SK-N-SH (cell line): Measurements from ENCODE around the gene KIF21B. TPM values are rescaled to one million over a fixed set of nuclear protein-coding genes. Genes with fewer than 3 reads are reported as not detected.

Experiments used
- CTCF ChIA-PET: fragments of 300-600, 350-600 bp; formaldehyde crosslinking; extraction: SDS; loops from one replicate; lab custom pipeline; 2021; lab: Yijun Ruan, JAX
- POLR2A ChIA-PET: fragments of 350-600 bp; sonication (Branson Sonifier 250); formaldehyde crosslinking; extraction: SDS; loops from one replicate; lab custom pipeline; 2020; ENCODE audit warnings: antibody characterized with exemption, inconsistent platforms; lab: Yijun Ruan, JAX
- DNase-seq: peaks from one replicate; pipeline ENCODE4 v3.0.0; 2012
- H2AFZ ChIP-seq: fragments of 200-600 bp; sonication (generic); 2 replicates; pipeline ENCODE4 v1.8.1; 2016; ENCODE audit warnings: antibody characterized with exemption, mild to moderate bottlenecking, low read depth
- H3F3A ChIP-seq: fragments of 200-600 bp; sonication (generic); replicated peaks from 2 replicates; pipeline ENCODE3; 2016; ENCODE audit warnings: antibody characterized with exemption, mild to moderate bottlenecking; ENCODE audit not compliant: insufficient read depth
- H3K27ac ChIP-seq, 2 experiments: fragments of 200-500 bp in 1 of 2; fragments of 200-600 bp in 1 of 2; sonication (Bioruptor generic) in 1 of 2; sonication (generic), shearing (Covaris generic) in 1 of 2; 2 replicates each; pipeline versions ENCODE4 v1.5.1 to v1.6.1; 2014 to 2016; ENCODE audit warnings: low read depth in 2 of 2, inconsistent platforms in 1 of 2, low read length in 1 of 2, mild to moderate bottlenecking in 1 of 2, mixed read lengths in 1 of 2
- H3K27me3 ChIP-seq: fragments of 200-600 bp; sonication (generic), shearing (Covaris generic); 2 replicates; pipeline ENCODE4 v1.6.1; 2016; ENCODE audit warnings: mixed run types; ENCODE audit not compliant: insufficient read depth
- H3K36me3 ChIP-seq, 2 experiments: fragments of 200-500 bp in 1 of 2; fragments of 200-600 bp in 1 of 2; sonication (Bioruptor generic) in 1 of 2; sonication (generic) in 1 of 2; replicated peaks in 1 of 2; 2 replicates each; pipeline versions ENCODE3 to v1.5.1; 2014 to 2016; ENCODE audit warnings: low read length in 1 of 2, mild to moderate bottlenecking in 1 of 2; ENCODE audit not compliant: insufficient read depth in 2 of 2, control insufficient read depth in 1 of 2
- H3K4me1 ChIP-seq, 2 experiments: fragments of 200-500 bp in 1 of 2; fragments of 200-600 bp in 1 of 2; sonication (Bioruptor generic) in 1 of 2; sonication (generic), shearing (Covaris generic) in 1 of 2; 2 replicates each; pipeline versions ENCODE4 v1.5.1 to v1.6.1; 2014 to 2016; ENCODE audit warnings: low read depth in 1 of 2, low read length in 1 of 2, mixed run types in 1 of 2; ENCODE audit not compliant: insufficient read depth in 2 of 2, control insufficient read depth in 1 of 2
- H3K4me2 ChIP-seq: fragments of 200-600 bp; sonication (generic), shearing (Covaris generic); 2 replicates; pipeline ENCODE4 v1.6.1; 2017; ENCODE audit warnings: mixed run types
- H3K4me3 ChIP-seq, 2 experiments: fragments of 200-500 bp in 1 of 2; fragments of 200-600 bp in 1 of 2; sonication (Bioruptor generic) in 1 of 2; sonication (generic), shearing (Covaris generic) in 1 of 2; 2 replicates each; pipeline versions ENCODE4 v1.5.1 to v1.8.1; 2014 to 2016; ENCODE audit warnings: low read depth in 2 of 2, inconsistent platforms in 1 of 2, low read length in 1 of 2, mild to moderate bottlenecking in 1 of 2, mixed read lengths in 1 of 2, moderate library complexity in 1 of 2
- H3K79me2 ChIP-seq: fragments of 200-600 bp; sonication (generic); 2 replicates; pipeline ENCODE4 v1.8.1; 2017; ENCODE audit warnings: mild to moderate bottlenecking; ENCODE audit not compliant: insufficient read depth
- H3K9ac ChIP-seq: fragments of 200-600 bp; sonication (generic); 2 replicates; pipeline ENCODE4 v1.6.1; 2017; ENCODE audit warnings: mixed run types
- H3K9me2 ChIP-seq: fragments of 200-600 bp; sonication (generic); 2 replicates; pipeline ENCODE4 v1.6.1; 2017; ENCODE audit warnings: mixed run types
- H3K9me3 ChIP-seq: fragments of 200-600 bp; sonication (generic); 2 replicates; pipeline ENCODE4 v1.6.1; 2017; ENCODE audit warnings: mixed run types, mild to moderate bottlenecking, moderate library complexity
- H4K20me1 ChIP-seq: fragments of 200-600 bp; sonication (generic); 2 replicates; pipeline ENCODE4 v1.6.1; 2017; ENCODE audit warnings: mild to moderate bottlenecking, mixed run types; ENCODE audit not compliant: insufficient read depth
- CHD2 ChIP-seq: fragments of 150-350 bp; IDR thresholded peaks from 2 replicates; pipeline ENCODE4 v1.6.1; 2018; ENCODE audit warnings: low read length; ENCODE audit not compliant: partially characterized antibody
- EP300 ChIP-seq, 2 experiments: IDR thresholded peaks; 2 replicates each; pipeline versions ENCODE4 v1.4.0 to v1.6.1; 2012; ENCODE audit warnings: borderline replicate concordance in 1 of 2, low read depth in 1 of 2, low read length in 1 of 2
- EZH2phosphoT487 ChIP-seq: fragments of 200-600 bp; sonication (generic); IDR thresholded peaks from 2 replicates; pipeline ENCODE4 v1.6.1; 2017; ENCODE audit warnings: low read depth, mixed run types, mild to moderate bottlenecking, antibody characterized with exemption, moderate library complexity, borderline replicate concordance
- FOXJ3 ChIP-seq: sonication (generic); formaldehyde crosslinking; IDR thresholded peaks from 2 replicates; pipeline ENCODE4 v1.5.1; 2020; ENCODE audit warnings: mild to moderate bottlenecking, missing genetic modification reagents
- GABPA ChIP-seq: IDR thresholded peaks from 2 replicates; pipeline ENCODE4 v1.4.0; 2012; ENCODE audit warnings: low read depth, mild to moderate bottlenecking
- JUND ChIP-seq: IDR thresholded peaks from 2 replicates; pipeline ENCODE4 v1.4.0; 2012
- MXI1 ChIP-seq: IDR thresholded peaks from 2 replicates; pipeline ENCODE4 v1.6.1; 2012; ENCODE audit warnings: mild to moderate bottlenecking, low read depth, low read length, improper control_type of control experiment
- NFIC ChIP-seq: IDR thresholded peaks from 2 replicates; pipeline ENCODE4 v1.4.0; 2012; ENCODE audit warnings: borderline replicate concordance
- NRF1 ChIP-seq: IDR thresholded peaks from 2 replicates; pipeline ENCODE4 v1.6.1; 2012; ENCODE audit warnings: low read depth, mild to moderate bottlenecking, low read length
- POLR2AphosphoS5 ChIP-seq: IDR thresholded peaks from 2 replicates; pipeline ENCODE4 v1.6.1; 2012; ENCODE audit warnings: low read depth, low read length
- RCOR1 ChIP-seq: fragments of 150-350 bp; IDR thresholded peaks from 2 replicates; pipeline ENCODE4 v1.6.1; 2017; ENCODE audit warnings: antibody characterized with exemption, low read length
- SIN3A ChIP-seq: IDR thresholded peaks from 2 replicates; pipeline ENCODE4 v1.6.1; 2012; ENCODE audit warnings: low read depth, mild to moderate bottlenecking, low read length, moderate library complexity, borderline replicate concordance
- SMC3 ChIP-seq: IDR thresholded peaks from 2 replicates; pipeline ENCODE4 v1.6.1; 2012; ENCODE audit warnings: low read depth, low read length, improper control_type of control experiment
- USF2 ChIP-seq: fragments of 150-350 bp; IDR thresholded peaks from 2 replicates; pipeline ENCODE4 v1.6.1; 2017; ENCODE audit warnings: antibody characterized with exemption, low read length, low read depth, borderline replicate concordance
- YY1 ChIP-seq: IDR thresholded peaks from 2 replicates; pipeline ENCODE4 v1.4.0; 2012; ENCODE audit warnings: low read depth, mild to moderate bottlenecking
- ZBTB33 ChIP-seq: IDR thresholded peaks from 2 replicates; pipeline ENCODE4 v1.4.0; 2012; ENCODE audit warnings: low read depth, borderline replicate concordance
- WGBS: methylation state at CpG from one replicate; pipeline ENCODE4 v1.1.6; 2017; ENCODE audit warnings: low lambda C conversion rate; 5-methylcytosine and 5-hydroxymethylcytosine counted together
- polyA plus RNA-seq, 3 experiments: library from polyadenylated mRNA; depleted of rRNA; stranded (reverse); fragments of >200 nt; gene quantifications; 2 replicates each; pipeline ENCODE4 v1.2.3, GENCODE V29; 2012
- TF ChIP-seq, protein P1 (sequence below): IDR thresholded peaks from 2 replicates; pipeline ENCODE4 v1.4.0; 2012; ENCODE audit warnings: low read depth
- TF ChIP-seq, protein P2 (sequence below): IDR thresholded peaks from 2 replicates; pipeline ENCODE4 v1.6.1; 2012; ENCODE audit warnings: mild to moderate bottlenecking, low read depth, low read length, moderate library complexity
- TF ChIP-seq, protein P3 (sequence below): IDR thresholded peaks from 2 replicates; pipeline ENCODE4 v1.4.0; 2012; ENCODE audit warnings: low read depth, borderline replicate concordance

Gene KIF21B
- polyA plus RNA-seq, 1 of the 3 experiments (the other 2 are of a cell fraction): 0.26 TPM

GRCh38 chr1:200960948-200961340 lies 62.6 kb downstream of the KIF21B start:
- Histone ChIP-seq H3F3A (no peaks in the 10 kb centered on the region), H4K20me1 (no peaks in the 10 kb centered on the region), H3K4me3 (no peak overlapping the region), H3K9me2 (no peaks in the 10 kb centered on the region), H3K4me2 (no peak overlapping the region), H3K4me1 (no peaks in the 10 kb centered on the region), H2AFZ (no peak overlapping the region), H3K79me2 (no peaks in the 10 kb centered on the region), H3K9me3 (no peaks in the 10 kb centered on the region), H3K27me3 (no peaks in the 10 kb centered on the region), H3K27ac (no peak overlapping the region), H3K36me3 (no peaks in the 10 kb centered on the region), H3K9ac (no peak overlapping the region)
- ChIA-PET CTCF (interaction anchor here (0.7 to 8.0 kb wide), 2 partner anchors 10 to 154 kb away, joined by 3 to 44 read pairs; no protein-coding TSS in a partner anchor), POLR2A (no interaction called here)
- no peak for DNase-seq
- 70% methylated on average over 4 of the region's 4 CpGs for WGBS
- TF ChIP-seq GABPA (no peak), CHD2 (no peak), JUND (no peak), FOXJ3 (CRISPR knock-in tag) (no peak), MXI1 (no peak), USF2 (no peak), NRF1 (no peak)

DNA sequence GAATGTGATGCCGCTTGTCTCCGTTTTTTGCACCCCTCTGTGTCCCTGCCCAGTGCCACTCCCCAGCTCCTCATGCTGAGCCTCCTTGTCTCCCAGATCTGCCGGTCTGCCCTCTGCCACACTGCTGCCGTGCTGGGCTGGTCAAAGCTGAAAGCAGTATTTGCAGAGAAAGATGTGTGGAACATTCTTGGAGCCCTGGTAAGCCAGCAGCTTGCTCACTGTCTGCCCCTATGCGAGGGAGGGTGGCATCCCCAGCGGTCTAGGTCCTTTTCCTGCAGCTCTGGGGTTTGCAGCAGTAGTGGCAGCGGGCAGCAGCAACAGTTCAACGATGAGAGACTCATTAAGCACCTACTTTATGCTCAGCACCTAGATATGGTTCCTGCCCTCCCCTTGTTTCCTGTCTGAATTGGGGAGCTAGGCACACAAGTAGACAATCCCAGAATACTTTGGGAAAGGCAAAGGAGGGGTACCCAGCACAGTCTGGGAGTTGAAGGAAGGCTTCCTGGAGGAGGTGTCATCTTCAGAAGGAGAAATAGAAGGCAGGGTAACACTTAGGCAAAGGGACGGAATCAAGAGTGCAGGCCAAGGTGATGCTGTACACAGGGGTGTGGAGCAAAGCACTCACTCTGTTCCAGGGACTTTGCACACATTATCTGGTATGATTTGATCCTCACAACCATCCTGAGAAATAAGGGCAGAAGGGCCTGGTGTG lies 63.1 kb downstream of the KIF21B start:
- H3K79me2 ChIP-seq: no peaks in the 10 kb centered on the region
- no peaks in the 10 kb centered on the region for H3K27me3 ChIP-seq
- no peaks in the 10 kb centered on the region for H3K9me3 ChIP-seq
- no peak overlapping the region for H3K4me3 ChIP-seq
- H3K36me3 ChIP-seq: no peaks in the 10 kb centered on the region
- POLR2A ChIA-PET: no interaction called here
- no peaks in the 10 kb centered on the region for H3F3A ChIP-seq
- WGBS: 46% methylated on average over 5 of the region's 9 CpGs
- H3K27ac ChIP-seq: no peak overlapping the region
- H2AFZ ChIP-seq: no peak overlapping the region
- CTCF ChIA-PET: interaction anchor here (0.7 to 8.0 kb wide), 2 partner anchors 11 to 154 kb away, joined by 3 to 44 read pairs; no protein-coding TSS in a partner anchor
- H3K4me2 ChIP-seq: no peak overlapping the region
- no peaks in the 10 kb centered on the region for H3K4me1 ChIP-seq
- no peaks in the 10 kb centered on the region for H4K20me1 ChIP-seq
- no peak overlapping the region for H3K9ac ChIP-seq
- no peak for DNase-seq
- H3K9me2 ChIP-seq: no peaks in the 10 kb centered on the region
- no peak for TF ChIP-seq SIN3A
- no peak for TF ChIP-seq MXI1
- TF ChIP-seq, protein P1, sequence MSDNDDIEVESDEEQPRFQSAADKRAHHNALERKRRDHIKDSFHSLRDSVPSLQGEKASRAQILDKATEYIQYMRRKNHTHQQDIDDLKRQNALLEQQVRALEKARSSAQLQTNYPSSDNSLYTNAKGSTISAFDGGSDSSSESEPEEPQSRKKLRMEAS: no peak
- TF ChIP-seq NFIC: no peak
- TF ChIP-seq GABPA: no peak
- no peak for TF ChIP-seq EP300 (IDR thresholded peaks at IDR 0.05; ENCODE audit: borderline replicate concordance in 1 of 2, low read depth in 1 of 2, low read length in 1 of 2)
- TF ChIP-seq ZBTB33: no peak
- TF ChIP-seq SMC3: no peak
- TF ChIP-seq, protein P2, sequence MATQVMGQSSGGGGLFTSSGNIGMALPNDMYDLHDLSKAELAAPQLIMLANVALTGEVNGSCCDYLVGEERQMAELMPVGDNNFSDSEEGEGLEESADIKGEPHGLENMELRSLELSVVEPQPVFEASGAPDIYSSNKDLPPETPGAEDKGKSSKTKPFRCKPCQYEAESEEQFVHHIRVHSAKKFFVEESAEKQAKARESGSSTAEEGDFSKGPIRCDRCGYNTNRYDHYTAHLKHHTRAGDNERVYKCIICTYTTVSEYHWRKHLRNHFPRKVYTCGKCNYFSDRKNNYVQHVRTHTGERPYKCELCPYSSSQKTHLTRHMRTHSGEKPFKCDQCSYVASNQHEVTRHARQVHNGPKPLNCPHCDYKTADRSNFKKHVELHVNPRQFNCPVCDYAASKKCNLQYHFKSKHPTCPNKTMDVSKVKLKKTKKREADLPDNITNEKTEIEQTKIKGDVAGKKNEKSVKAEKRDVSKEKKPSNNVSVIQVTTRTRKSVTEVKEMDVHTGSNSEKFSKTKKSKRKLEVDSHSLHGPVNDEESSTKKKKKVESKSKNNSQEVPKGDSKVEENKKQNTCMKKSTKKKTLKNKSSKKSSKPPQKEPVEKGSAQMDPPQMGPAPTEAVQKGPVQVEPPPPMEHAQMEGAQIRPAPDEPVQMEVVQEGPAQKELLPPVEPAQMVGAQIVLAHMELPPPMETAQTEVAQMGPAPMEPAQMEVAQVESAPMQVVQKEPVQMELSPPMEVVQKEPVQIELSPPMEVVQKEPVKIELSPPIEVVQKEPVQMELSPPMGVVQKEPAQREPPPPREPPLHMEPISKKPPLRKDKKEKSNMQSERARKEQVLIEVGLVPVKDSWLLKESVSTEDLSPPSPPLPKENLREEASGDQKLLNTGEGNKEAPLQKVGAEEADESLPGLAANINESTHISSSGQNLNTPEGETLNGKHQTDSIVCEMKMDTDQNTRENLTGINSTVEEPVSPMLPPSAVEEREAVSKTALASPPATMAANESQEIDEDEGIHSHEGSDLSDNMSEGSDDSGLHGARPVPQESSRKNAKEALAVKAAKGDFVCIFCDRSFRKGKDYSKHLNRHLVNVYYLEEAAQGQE: no peak
- no peak for TF ChIP-seq NRF1
- no peak for TF ChIP-seq POLR2AphosphoS5
- no peak for TF ChIP-seq YY1
- TF ChIP-seq RCOR1: no peak
- TF ChIP-seq, protein P3, sequence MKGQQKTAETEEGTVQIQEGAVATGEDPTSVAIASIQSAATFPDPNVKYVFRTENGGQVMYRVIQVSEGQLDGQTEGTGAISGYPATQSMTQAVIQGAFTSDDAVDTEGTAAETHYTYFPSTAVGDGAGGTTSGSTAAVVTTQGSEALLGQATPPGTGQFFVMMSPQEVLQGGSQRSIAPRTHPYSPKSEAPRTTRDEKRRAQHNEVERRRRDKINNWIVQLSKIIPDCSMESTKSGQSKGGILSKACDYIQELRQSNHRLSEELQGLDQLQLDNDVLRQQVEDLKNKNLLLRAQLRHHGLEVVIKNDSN: no peak
- no peak for TF ChIP-seq JUND
- TF ChIP-seq EZH2phosphoT487: no peak
